HUDEP-2 (cell line): ENCODE data around the gene GALNT16.
A peak's percentile ranks its signal among the peaks of the same experiment; 100 is the strongest.

Experiments
- DNase-seq, 76 experiments: peaks; one replicate each; lab custom pipeline; 2025; ENCODE audit not compliant: unreplicated experiment in 76 of 76; lab: John Stamatoyannopoulos, UW

GALNT16 gene

DNA sequence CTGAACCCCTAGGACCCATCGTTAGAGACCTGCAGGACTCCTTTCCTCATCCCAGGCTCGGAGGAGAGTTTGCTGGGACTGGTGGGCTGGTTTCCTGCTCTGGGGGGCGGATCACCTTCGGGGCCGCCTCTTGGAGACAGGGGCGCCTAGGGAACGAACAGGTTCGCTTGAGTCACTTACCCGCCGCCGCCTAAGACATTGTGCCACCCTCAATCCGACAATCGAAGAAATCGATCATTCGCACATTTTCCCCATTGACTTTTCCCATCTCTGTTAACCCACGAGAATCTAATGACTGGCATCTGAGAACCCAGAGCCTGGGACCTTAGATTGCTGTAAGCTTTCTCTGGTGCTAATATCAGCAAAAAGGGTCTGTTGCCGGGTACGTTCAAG, 138.9 kb downstream of the GALNT16 start:
- DNase-seq = peak in 4 of 76 experiments; percentile 12 to 42 (median 34)

DNA sequence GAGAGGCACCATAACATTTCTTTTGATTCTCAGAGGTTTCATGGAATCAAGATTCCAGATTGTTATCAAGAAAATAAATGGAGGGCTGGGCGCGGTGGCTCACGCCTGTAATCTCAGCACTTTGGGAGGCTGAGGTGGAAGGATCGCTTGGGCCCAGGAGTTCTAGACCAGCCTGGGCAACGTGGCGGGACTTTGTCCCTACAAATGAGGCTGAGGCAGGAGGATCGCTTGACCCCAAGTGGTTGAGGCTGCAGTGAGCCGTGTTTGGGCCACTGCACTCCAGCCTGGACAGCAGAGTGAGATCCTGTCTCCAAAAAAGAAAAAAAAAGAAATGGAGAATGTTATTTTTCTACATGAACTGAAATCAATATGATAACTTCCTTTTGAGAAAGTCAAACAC, 139.8 kb downstream of the GALNT16 start:
- DNase-seq = no peak

DNA sequence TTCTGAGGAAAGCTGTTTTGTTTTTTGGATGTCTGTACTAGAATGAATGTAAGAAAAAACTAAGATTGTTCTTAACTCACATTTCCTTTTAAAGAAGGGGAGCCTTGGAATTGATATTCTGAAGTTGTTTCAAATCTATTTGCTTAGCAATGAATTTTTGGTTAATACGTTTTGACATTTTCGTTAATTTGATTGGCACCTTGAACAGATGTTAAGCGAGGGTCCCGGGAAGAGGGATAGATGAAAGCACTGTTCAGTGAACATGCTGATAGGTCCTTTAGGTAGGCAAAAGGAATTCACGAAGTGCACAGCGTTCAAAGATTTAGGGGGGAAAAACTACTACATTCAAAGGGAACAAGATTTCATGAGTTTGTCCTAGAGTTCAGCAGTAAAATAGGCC, 140.2 kb downstream of the GALNT16 start:
- DNase-seq = no peak

DNA sequence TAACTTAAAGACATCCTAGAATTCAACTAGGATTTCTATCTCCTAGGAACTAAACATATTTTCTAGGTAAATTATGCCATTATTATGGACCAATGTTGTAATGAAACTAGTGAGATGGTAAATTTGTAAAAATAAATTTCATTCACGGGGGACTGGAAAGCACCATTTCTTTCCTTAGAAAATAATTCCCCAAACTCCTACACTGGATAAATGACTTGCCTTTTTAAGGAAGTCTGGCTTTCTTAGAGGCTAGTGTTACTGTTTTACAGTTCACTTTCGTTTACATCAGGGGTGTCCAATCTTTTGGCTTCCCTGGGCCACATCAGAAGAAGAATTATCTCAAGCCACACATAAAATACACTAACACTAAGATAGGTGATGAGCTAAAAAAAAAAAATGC, 141.9 kb downstream of the GALNT16 start:
- no peak for DNase-seq

DNA sequence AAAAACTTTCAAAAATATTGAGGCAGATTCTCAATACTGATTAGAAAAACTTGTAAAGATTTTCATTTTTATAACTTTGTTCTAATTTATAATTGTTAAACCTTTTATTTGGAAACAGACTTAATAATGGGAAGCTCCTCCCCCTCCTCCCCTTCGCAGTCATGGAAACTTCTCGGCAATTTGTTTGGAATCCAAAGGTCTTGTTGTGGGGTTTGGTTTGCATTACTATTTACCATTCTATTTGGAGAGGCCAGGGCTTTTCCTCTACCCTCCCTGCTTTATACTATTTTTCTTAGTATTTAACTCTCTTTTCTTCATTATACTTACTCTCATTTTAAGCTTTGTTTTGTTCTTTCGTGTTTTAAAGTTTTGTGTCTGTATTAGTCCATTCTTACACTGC, 144.5 kb downstream of the GALNT16 start:
- no peak for DNase-seq

DNA sequence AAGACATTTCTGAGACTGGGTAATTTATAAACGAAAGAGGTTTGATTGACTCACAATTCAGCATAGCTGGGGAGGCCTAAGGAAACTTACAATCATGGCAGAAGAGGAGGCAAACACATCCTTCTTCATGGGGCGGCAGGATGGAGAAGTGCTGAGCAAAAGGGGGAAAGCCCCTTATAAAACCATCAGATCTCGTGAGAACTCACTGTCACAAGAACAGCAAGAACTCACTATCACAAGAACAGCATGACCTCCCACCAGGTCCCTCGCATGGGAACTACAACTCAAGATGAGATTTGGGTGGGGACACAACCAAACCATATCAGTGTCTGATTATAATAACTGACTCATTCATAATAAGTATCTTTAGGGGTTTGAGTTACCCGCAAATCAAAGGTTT, 144.9 kb downstream of the GALNT16 start:
- no peak for DNase-seq

DNA sequence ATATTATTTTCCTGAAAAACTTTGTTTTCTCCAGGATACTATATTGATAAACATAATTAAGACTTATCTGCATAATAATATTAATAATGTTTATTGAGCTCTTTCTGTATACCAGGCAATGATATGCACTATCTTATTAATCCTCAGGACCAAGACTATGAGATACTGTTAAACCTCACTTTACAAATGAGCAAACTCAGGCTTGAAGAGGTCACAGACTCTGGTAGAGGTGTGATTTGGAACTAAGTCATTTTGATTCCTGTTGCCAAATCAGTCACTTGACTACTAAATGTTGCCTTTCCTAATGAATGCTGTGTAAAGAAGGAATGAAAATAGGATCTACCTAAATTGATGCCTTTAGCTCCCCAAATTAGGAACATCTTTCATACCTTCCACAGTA, 145.8 kb downstream of the GALNT16 start:
- DNase-seq = no peak
